GM23338 (cell line): Measurements from ENCODE around the gene TBPL1.
"Not testable (repeated sequence)": the region's sequence is repeated elsewhere in the genome, so short reads cannot be mapped to it uniquely, and the experiment has no call there.

Experiments
- CREB1 ChIP-seq: fragments of 250-450 bp; sonication (Bioruptor Pico); IDR thresholded peaks from 2 replicates; pipeline ENCODE4 v1.5.0; 2020; ENCODE audit warnings: low read depth, mild to moderate bottlenecking, moderate library complexity
- CTCF ChIP-seq, 2 experiments: fragments of 200-600 bp in 1 of 2; sonication (generic) in 1 of 2; conservative IDR thresholded peaks; 2 replicates each; pipeline versions ENCODE4 v1.5.1 to v1.6.1; 2016 to 2017; ENCODE audit warnings: antibody characterized with exemption in 2 of 2, low read depth in 2 of 2, mild to moderate bottlenecking in 2 of 2, moderate library complexity in 1 of 2
- ETS1 ChIP-seq: IDR thresholded peaks from 2 replicates; pipeline ENCODE4 v1.6.1; 2016; ENCODE audit warnings: antibody characterized with exemption
- EZH2 ChIP-seq: fragments of 200-600 bp; sonication (generic); IDR thresholded peaks from one replicate; pipeline ENCODE4 v1.8.0; 2017; ENCODE audit warnings: antibody characterized with exemption, mild to moderate bottlenecking, low read depth; ENCODE audit not compliant: unreplicated experiment
- EZH2phosphoT487 ChIP-seq: fragments of 200-600 bp; sonication (generic); IDR thresholded peaks from one replicate; pipeline ENCODE4 v1.8.1; 2018; ENCODE audit warnings: antibody characterized with exemption; ENCODE audit not compliant: unreplicated experiment
- JUNB ChIP-seq: IDR thresholded peaks from one replicate; pipeline ENCODE4 v1.6.1; 2016; ENCODE audit warnings: antibody characterized with exemption; ENCODE audit not compliant: unreplicated experiment
- NANOG ChIP-seq: IDR thresholded peaks from 2 replicates; pipeline ENCODE4 v1.6.1; 2016; ENCODE audit warnings: antibody characterized with exemption, borderline replicate concordance
- POLR2AphosphoS5 ChIP-seq: IDR thresholded peaks from 2 replicates; pipeline ENCODE4 v1.6.1; 2016; ENCODE audit warnings: antibody characterized with exemption, low read depth
- REST ChIP-seq: IDR thresholded peaks from one replicate; pipeline ENCODE4 v1.6.1; 2018; ENCODE audit warnings: antibody characterized with exemption; ENCODE audit not compliant: unreplicated experiment
- STAT1 ChIP-seq: IDR thresholded peaks from one replicate; pipeline ENCODE4 v1.6.1; 2016; ENCODE audit warnings: antibody characterized with exemption; ENCODE audit not compliant: unreplicated experiment
- ZNF114 ChIP-seq: fragments of 250-450 bp; sonication (Bioruptor Pico); IDR thresholded peaks from 2 replicates; pipeline ENCODE4 v1.5.0; 2020; ENCODE audit warnings: mild to moderate bottlenecking, moderate library complexity
- ZNF331 ChIP-seq: fragments of 250-450 bp; sonication (Bioruptor Pico); IDR thresholded peaks from 2 replicates; pipeline ENCODE4 v1.5.0; 2020; ENCODE audit warnings: low read depth, mild to moderate bottlenecking, moderate library complexity

GRCh38 chr6:133936352-133936751 lies 16.7 kb upstream of the TBPL1 start:
- TF ChIP-seq ZNF331 (CRISPR knock-in tag); EZH2; CTCF (conservative IDR thresholded peaks at IDR 0.05; ENCODE audit: low read depth in 2 of 2); POLR2AphosphoS5; EZH2phosphoT487; CREB1 (CRISPR knock-in tag); NANOG; ZNF114 (CRISPR knock-in tag); REST; JUNB; ETS1; STAT1: not testable (repeated sequence)
